Right lobe of liver (tissue), 6 donors: Measurements from ENCODE around the gene PDGFD. TPM values are rescaled to one million over a fixed set of nuclear protein-coding genes. Genes with fewer than 3 reads are reported as not detected.

Experiments
- ATAC-seq, 4 donors: fragments of 200-7000 bp; cut with Tn5 transposase; one replicate each; pipeline ENCODE4 v1.9.1; 2020; ENCODE audit warnings: mild to moderate bottlenecking in 4 of 4, moderate library complexity in 4 of 4
- DNase-seq, 3 donors: peaks; one replicate each; pipeline ENCODE4 v3.0.0-alpha.2; 2020
- H3K27ac ChIP-seq, 3 donors: fragments of 200-600 bp; one replicate each; pipeline ENCODE4 v1.8.0; 2022
- H3K27me3 ChIP-seq, 2 donors: fragments of 200-600 bp; one replicate each; pipeline ENCODE4 v1.8.0; 2022
- H3K36me3 ChIP-seq, 4 donors: fragments of 200-600 bp; sonication (generic) in 1 of 4; one replicate each; pipeline versions ENCODE4 v1.5.1 to v1.8.0; 2017 to 2022; ENCODE audit warnings: control low read depth in 1 of 4
- H3K4me1 ChIP-seq, 4 donors: fragments of 200-600 bp; sonication (generic) in 1 of 4; one replicate each; pipeline versions ENCODE4 v1.5.1 to v1.8.0; 2017 to 2022; ENCODE audit warnings: control low read depth in 1 of 4
- H3K4me3 ChIP-seq, 3 donors: fragments of 200-600 bp; one replicate each; pipeline ENCODE4 v1.8.0; 2022
- H3K9me3 ChIP-seq, 4 donors: fragments of 200-600 bp; sonication (generic) in 1 of 4; one replicate each; pipeline versions ENCODE4 v1.5.1 to v1.8.0; 2017 to 2022; ENCODE audit warnings: control low read depth in 1 of 4
- POLR2A ChIP-seq: fragments of 450-650 bp; IDR thresholded peaks from one replicate; pipeline ENCODE4 v1.6.1; 2017; ENCODE audit warnings: antibody characterized with exemption, mild to moderate bottlenecking
- WGBS: methylation state at CpG from one replicate; pipeline ENCODE4 v1.1.6; 2018; ENCODE audit warnings: low coverage, low lambda C conversion rate; ENCODE audit not compliant: insufficient coverage; ENCODE audit errors: missing lambda C conversion rate; 5-methylcytosine and 5-hydroxymethylcytosine counted together
- intact Hi-C, 2 donors: fragments of 100-400 bp; cut with DNase I; formaldehyde crosslinking; loops; one replicate each; pipeline versions ENCODE4 v1.11.2 to v1.14.1; 2022
- total RNA-seq, 6 experiments: library from RNA; depleted of rRNA in 2 of 6; stranded (reverse); fragments of >200 nt in 2 of 6; fragmentation: NEBNext Ultra II Directional in 3 of 6; extraction: Animal tissue kit (Norgen Biotek cat#: 25700) in 3 of 6; gene quantifications; one replicate each; pipeline versions ENCODE4 v1.1.0 to v1.2.4, GENCODE V29; 2016 to 2023
- TF ChIP-seq, protein P1 (sequence below), 4 donors: fragments of 200-600 bp in 3 of 4; fragments of 450-650 bp in 1 of 4; IDR thresholded peaks; one replicate each; pipeline versions ENCODE4 v1.5.1 to v1.8.0; 2016 to 2022; ENCODE audit warnings: antibody characterized with exemption in 4 of 4, mild to moderate bottlenecking in 2 of 4
- donor health status: DM: no; HTN: yes; CAD: no.
- donor health status: DM: no; HTN: no; CAD: no.
- donor health status: DM: no; HTN: no; CAD: no.
- donor health status: DM: no; HTN: yes; CAD: no.
- donor health status: DM: no; HTN: yes; CAD: no.

The PDGFD gene
- total RNA-seq, 6 experiments from 2014 or later: 0.84 to 1.6 (median 1.1) TPM

DNA sequence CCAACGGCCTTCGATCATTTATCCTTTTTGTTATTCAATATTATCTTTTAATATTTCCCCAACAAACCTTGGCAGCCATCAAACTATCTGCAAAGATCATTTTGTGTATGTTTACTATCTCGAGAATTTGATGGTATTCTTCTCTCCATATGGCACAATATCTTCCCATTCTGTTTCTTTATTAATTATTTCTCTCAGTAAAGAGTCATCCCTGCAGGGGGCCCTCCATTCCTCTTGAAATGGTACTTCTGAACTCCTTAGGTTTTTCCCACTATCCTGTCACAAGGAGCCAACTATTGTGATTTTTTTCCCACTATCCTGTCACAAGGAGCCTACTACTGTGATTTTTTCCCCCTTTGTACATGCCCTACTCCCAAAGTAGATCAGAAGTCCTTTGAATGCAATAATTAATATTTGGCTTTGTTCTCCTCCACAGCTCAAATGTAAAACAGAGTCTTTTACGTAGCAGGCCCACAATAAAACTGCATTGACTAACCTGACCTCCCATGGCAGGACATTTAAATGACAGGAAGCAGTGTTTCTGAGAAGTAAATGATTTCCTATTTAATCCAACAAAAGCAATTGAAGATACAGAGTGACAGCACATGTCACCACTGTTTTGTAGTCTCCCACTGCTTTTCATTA is 43.3 kb downstream of the PDGFD start:
- WGBS: 59% methylated on average over 4 of the region's 4 CpGs

DNA sequence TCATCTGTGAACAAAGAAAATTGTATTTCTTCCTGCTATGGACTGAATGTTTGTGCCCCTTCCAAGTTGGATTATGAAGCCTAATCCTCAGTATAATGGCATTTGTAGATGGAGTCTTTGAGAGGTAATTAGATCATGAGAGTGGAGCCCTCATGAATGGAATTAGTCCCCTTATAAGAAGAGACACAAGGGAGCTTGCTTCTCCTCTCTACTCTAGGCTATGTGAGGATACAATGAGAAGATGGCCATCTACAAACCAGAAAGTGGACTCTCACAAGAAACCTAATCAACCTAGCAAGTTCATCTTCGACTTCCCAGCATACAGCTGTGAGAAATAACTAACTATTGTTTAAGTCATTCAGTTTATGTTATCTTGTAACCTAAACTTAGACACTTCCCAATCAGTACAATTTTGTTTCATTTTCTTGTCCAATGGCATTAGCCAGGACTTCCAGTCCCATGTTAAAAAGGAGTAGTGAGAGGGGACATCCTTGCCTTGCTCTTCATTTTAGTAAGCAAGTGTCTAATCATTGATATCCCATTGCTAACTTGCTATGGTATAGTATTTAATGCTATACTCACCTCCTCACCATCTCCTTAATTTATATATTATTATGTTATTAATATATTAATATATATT is 45.7 kb downstream of the PDGFD start:
- WGBS: 82% methylated on average over 1 of the region's 1 CpG
- no peak overlapping the region for H3K27ac ChIP-seq
- TF ChIP-seq POLR2A: no peak
- TF ChIP-seq, protein P1, sequence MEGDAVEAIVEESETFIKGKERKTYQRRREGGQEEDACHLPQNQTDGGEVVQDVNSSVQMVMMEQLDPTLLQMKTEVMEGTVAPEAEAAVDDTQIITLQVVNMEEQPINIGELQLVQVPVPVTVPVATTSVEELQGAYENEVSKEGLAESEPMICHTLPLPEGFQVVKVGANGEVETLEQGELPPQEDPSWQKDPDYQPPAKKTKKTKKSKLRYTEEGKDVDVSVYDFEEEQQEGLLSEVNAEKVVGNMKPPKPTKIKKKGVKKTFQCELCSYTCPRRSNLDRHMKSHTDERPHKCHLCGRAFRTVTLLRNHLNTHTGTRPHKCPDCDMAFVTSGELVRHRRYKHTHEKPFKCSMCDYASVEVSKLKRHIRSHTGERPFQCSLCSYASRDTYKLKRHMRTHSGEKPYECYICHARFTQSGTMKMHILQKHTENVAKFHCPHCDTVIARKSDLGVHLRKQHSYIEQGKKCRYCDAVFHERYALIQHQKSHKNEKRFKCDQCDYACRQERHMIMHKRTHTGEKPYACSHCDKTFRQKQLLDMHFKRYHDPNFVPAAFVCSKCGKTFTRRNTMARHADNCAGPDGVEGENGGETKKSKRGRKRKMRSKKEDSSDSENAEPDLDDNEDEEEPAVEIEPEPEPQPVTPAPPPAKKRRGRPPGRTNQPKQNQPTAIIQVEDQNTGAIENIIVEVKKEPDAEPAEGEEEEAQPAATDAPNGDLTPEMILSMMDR (IDR thresholded peaks at IDR 0.05): no peak
- intact Hi-C loops: no loop called here
- H3K4me3 ChIP-seq: no peak overlapping the region
- H3K9me3 ChIP-seq: no peaks in the 10 kb centered on the region
- ATAC-seq (no peak), DNase-seq (no peak)
- no peaks in the 10 kb centered on the region for H3K27me3 ChIP-seq
- H3K36me3 ChIP-seq: no peaks in the 10 kb centered on the region
- no peaks in the 10 kb centered on the region for H3K4me1 ChIP-seq

More for the DNA sequence above, 43.3 kb downstream of the PDGFD start:
- Histone ChIP-seq H3K27ac (no peak overlapping the region), H3K9me3 (no peaks in the 10 kb centered on the region), H3K36me3 (no peaks in the 10 kb centered on the region), H3K4me1 (no peaks in the 10 kb centered on the region), H3K27me3 (no peaks in the 10 kb centered on the region), H3K4me3 (no peak overlapping the region)
- TF ChIP-seq POLR2A: no peak
- TF ChIP-seq, protein P1 (IDR thresholded peaks at IDR 0.05): no peak
- intact Hi-C loops: no loop called here
- no peak for ATAC-seq
- no peak for DNase-seq

DNA sequence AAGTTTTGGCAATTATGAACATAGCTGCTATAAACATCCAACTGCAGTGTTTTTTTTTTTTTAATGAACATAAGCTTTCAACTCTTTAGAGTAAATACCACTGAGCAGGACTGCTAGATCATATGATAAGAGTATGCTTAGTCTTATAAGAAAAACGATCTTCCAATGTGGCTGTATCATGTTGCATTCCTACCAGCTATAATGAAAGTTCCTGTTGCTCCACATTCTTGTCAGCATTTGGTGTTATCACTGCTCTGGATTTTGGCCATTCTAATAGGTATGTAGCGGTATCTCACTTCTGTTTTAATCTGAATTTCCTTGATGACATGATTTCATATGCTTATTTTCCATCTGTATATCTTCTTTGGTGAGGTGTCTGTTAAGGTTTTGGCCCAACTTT is 50.4 kb downstream of the PDGFD start:
- Histone ChIP-seq H3K4me3 (no peak overlapping the region), H3K4me1 (no peaks in the 10 kb centered on the region), H3K27me3 (no peaks in the 10 kb centered on the region), H3K27ac (no peak overlapping the region), H3K36me3 (no peaks in the 10 kb centered on the region), H3K9me3 (no peaks in the 10 kb centered on the region)
- TF ChIP-seq POLR2A: no peak
- TF ChIP-seq, protein P1 (IDR thresholded peaks at IDR 0.05): no peak
- intact Hi-C loops: no loop called here
- ATAC-seq (no peak), DNase-seq (no peak)
- WGBS: 58% methylated on average over 2 of the region's 2 CpGs

DNA sequence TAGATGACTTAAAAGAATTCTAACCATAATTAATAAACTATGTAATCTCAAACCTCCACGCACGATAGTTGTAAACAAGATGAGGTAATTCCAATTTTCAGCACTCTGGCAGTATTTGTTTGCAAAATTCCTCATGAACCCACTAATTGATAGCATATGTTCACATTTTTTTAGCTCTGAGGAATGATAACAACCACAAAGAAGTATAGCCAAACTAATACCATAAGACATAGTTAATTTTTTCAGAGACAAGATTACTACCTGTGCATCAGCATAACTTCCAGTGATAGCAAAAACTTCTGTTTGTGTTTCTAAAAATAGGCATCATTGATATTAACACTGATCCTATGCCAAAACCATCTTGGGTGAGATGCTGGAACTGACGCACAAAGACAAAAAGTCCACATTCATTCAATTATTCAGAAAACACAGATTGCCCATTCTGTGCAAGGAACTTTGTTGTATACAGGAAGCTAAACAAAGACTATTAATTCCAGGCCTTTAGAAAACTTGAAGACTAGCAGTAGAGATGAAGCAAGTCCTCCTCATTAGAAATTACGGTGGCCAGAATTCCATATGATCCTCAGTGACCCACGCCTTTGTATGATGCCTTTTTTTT is 57.7 kb downstream of the PDGFD start:
- Histone ChIP-seq H3K4me1 (no peaks in the 10 kb centered on the region), H3K27me3 (no peaks in the 10 kb centered on the region), H3K36me3 (no peaks in the 10 kb centered on the region), H3K4me3 (no peak overlapping the region), H3K27ac (no peak overlapping the region), H3K9me3 (no peaks in the 10 kb centered on the region)
- ATAC-seq (no peak), DNase-seq (no peak)
- no peak for TF ChIP-seq POLR2A
- TF ChIP-seq, protein P1 (IDR thresholded peaks at IDR 0.05): no peak
- WGBS: 57% methylated on average over 5 of the region's 5 CpGs
- intact Hi-C loops: no loop called here
